Measurements from ENCODE around the gene NSF.
"Not testable (repeated sequence)": the region's sequence is repeated elsewhere in the genome, so short reads cannot be mapped to it uniquely, and the experiment has no call there.

NSF gene

GRCh38 chr17:46628753-46629436, 38.4 kb downstream of the NSF start:
- H3K36me3 ChIP-seq (ENCODE audit: control insufficient read depth in 4 of 4, insufficient read depth in 4 of 4, low read length in 3 of 4); CTCF ChIA-PET; H3K4me3 ChIP-seq (ENCODE audit: control insufficient read depth in 1 of 7, extremely low read depth in 1 of 7, insufficient read depth in 4 of 7, low read depth in 2 of 7, low read length in 6 of 7); H3K9me3 ChIP-seq (ENCODE audit: control extremely low read depth in 1 of 5, control insufficient read depth in 4 of 5, insufficient read depth in 2 of 5, low read depth in 1 of 5, low read length in 4 of 5); H3K4me1 ChIP-seq (ENCODE audit: control extremely low read depth in 1 of 4, control insufficient read depth in 4 of 4, insufficient read depth in 4 of 4, low read length in 3 of 4); POLR2A ChIA-PET; H3K27me3 ChIP-seq (replicated peaks in 2 of 5; ENCODE audit: control insufficient read depth in 4 of 5, insufficient read depth in 5 of 5, low read length in 4 of 5); H3K27ac ChIP-seq (ENCODE audit: insufficient read depth in 1 of 2, low read depth in 1 of 2, low read length in 2 of 2, poor library complexity in 1 of 2, severe bottlenecking in 2 of 2); DNase-seq: not testable (repeated sequence)
- no CpG with 5 or more reads among the region's 5 CpGs for WGBS (ENCODE audit: insufficient coverage)

GRCh38 chr17:46632146-46632545, 41.7 kb downstream of the NSF start:
- H3K27me3 ChIP-seq (replicated peaks in 2 of 5; ENCODE audit: control insufficient read depth in 4 of 5, insufficient read depth in 5 of 5, low read length in 4 of 5); POLR2A ChIA-PET; H3K27ac ChIP-seq (ENCODE audit: insufficient read depth in 1 of 2, low read depth in 1 of 2, low read length in 2 of 2, poor library complexity in 1 of 2, severe bottlenecking in 2 of 2); H3K36me3 ChIP-seq (ENCODE audit: control insufficient read depth in 4 of 4, insufficient read depth in 4 of 4, low read length in 3 of 4); CTCF ChIA-PET; H3K9me3 ChIP-seq (ENCODE audit: control extremely low read depth in 1 of 5, control insufficient read depth in 4 of 5, insufficient read depth in 2 of 5, low read depth in 1 of 5, low read length in 4 of 5); H3K4me3 ChIP-seq (ENCODE audit: control insufficient read depth in 1 of 7, extremely low read depth in 1 of 7, insufficient read depth in 4 of 7, low read depth in 2 of 7, low read length in 6 of 7); DNase-seq; H3K4me1 ChIP-seq (ENCODE audit: control extremely low read depth in 1 of 4, control insufficient read depth in 4 of 4, insufficient read depth in 4 of 4, low read length in 3 of 4): not testable (repeated sequence)
- no CpG with 5 or more reads among the region's 3 CpGs for WGBS (ENCODE audit: insufficient coverage)

GRCh38 chr17:46634844-46635243, 44.4 kb downstream of the NSF start:
- H3K4me1 ChIP-seq (ENCODE audit: control extremely low read depth in 1 of 4, control insufficient read depth in 4 of 4, insufficient read depth in 4 of 4, low read length in 3 of 4); POLR2A ChIA-PET: not testable (repeated sequence)

GRCh38 chr17:46641861-46642656, 51.6 kb downstream of the NSF start:
- H3K36me3 ChIP-seq (ENCODE audit: control insufficient read depth in 4 of 4, insufficient read depth in 4 of 4, low read length in 3 of 4); H3K4me1 ChIP-seq (ENCODE audit: control extremely low read depth in 1 of 4, control insufficient read depth in 4 of 4, insufficient read depth in 4 of 4, low read length in 3 of 4); DNase-seq; H3K27ac ChIP-seq (ENCODE audit: insufficient read depth in 1 of 2, low read depth in 1 of 2, low read length in 2 of 2, poor library complexity in 1 of 2, severe bottlenecking in 2 of 2); POLR2A ChIA-PET; H3K4me3 ChIP-seq (ENCODE audit: control insufficient read depth in 1 of 7, extremely low read depth in 1 of 7, insufficient read depth in 4 of 7, low read depth in 2 of 7, low read length in 6 of 7); CTCF ChIA-PET; H3K27me3 ChIP-seq (replicated peaks in 2 of 5; ENCODE audit: control insufficient read depth in 4 of 5, insufficient read depth in 5 of 5, low read length in 4 of 5); H3K9me3 ChIP-seq (ENCODE audit: control extremely low read depth in 1 of 5, control insufficient read depth in 4 of 5, insufficient read depth in 2 of 5, low read depth in 1 of 5, low read length in 4 of 5): not testable (repeated sequence)
- no CpG with 5 or more reads among the region's 2 CpGs for whole genome bisulfite sequencing (ENCODE audit: insufficient coverage)

More at GRCh38 chr17:46634844-46635243, 44.4 kb downstream of the NSF start:
- H3K4me3 ChIP-seq (ENCODE audit: control insufficient read depth in 1 of 7, extremely low read depth in 1 of 7, insufficient read depth in 4 of 7, low read depth in 2 of 7, low read length in 6 of 7); DNase-seq; H3K36me3 ChIP-seq (ENCODE audit: control insufficient read depth in 4 of 4, insufficient read depth in 4 of 4, low read length in 3 of 4); H3K9me3 ChIP-seq (ENCODE audit: control extremely low read depth in 1 of 5, control insufficient read depth in 4 of 5, insufficient read depth in 2 of 5, low read depth in 1 of 5, low read length in 4 of 5); CTCF ChIA-PET; H3K27ac ChIP-seq (ENCODE audit: insufficient read depth in 1 of 2, low read depth in 1 of 2, low read length in 2 of 2, poor library complexity in 1 of 2, severe bottlenecking in 2 of 2); H3K27me3 ChIP-seq (replicated peaks in 2 of 5; ENCODE audit: control insufficient read depth in 4 of 5, insufficient read depth in 5 of 5, low read length in 4 of 5): not testable (repeated sequence)

- no CpG with 5 or more reads among the region's 2 CpGs for WGBS (ENCODE audit: insufficient coverage)
- POLR2A ChIA-PET; DNase-seq; H3K9me3 ChIP-seq (ENCODE audit: control extremely low read depth in 1 of 5, control insufficient read depth in 4 of 5, insufficient read depth in 2 of 5, low read depth in 1 of 5, low read length in 4 of 5); CTCF ChIA-PET; H3K4me3 ChIP-seq (ENCODE audit: control insufficient read depth in 1 of 7, extremely low read depth in 1 of 7, insufficient read depth in 4 of 7, low read depth in 2 of 7, low read length in 6 of 7); H3K36me3 ChIP-seq (ENCODE audit: control insufficient read depth in 4 of 4, insufficient read depth in 4 of 4, low read length in 3 of 4); H3K4me1 ChIP-seq (ENCODE audit: control extremely low read depth in 1 of 4, control insufficient read depth in 4 of 4, insufficient read depth in 4 of 4, low read length in 3 of 4); H3K27ac ChIP-seq (ENCODE audit: insufficient read depth in 1 of 2, low read depth in 1 of 2, low read length in 2 of 2, poor library complexity in 1 of 2, severe bottlenecking in 2 of 2); H3K27me3 ChIP-seq (replicated peaks in 2 of 5; ENCODE audit: control insufficient read depth in 4 of 5, insufficient read depth in 5 of 5, low read length in 4 of 5): not testable (repeated sequence)
Measured at GRCh38 chr17:46647251-46647650, 56.8 kb downstream of the NSF start.

- H3K27me3 ChIP-seq (replicated peaks in 2 of 5; ENCODE audit: control insufficient read depth in 4 of 5, insufficient read depth in 5 of 5, low read length in 4 of 5); H3K4me3 ChIP-seq (ENCODE audit: control insufficient read depth in 1 of 7, extremely low read depth in 1 of 7, insufficient read depth in 4 of 7, low read depth in 2 of 7, low read length in 6 of 7); H3K27ac ChIP-seq (ENCODE audit: insufficient read depth in 1 of 2, low read depth in 1 of 2, low read length in 2 of 2, poor library complexity in 1 of 2, severe bottlenecking in 2 of 2); DNase-seq; H3K36me3 ChIP-seq (ENCODE audit: control insufficient read depth in 4 of 4, insufficient read depth in 4 of 4, low read length in 3 of 4); POLR2A ChIA-PET; H3K4me1 ChIP-seq (ENCODE audit: control extremely low read depth in 1 of 4, control insufficient read depth in 4 of 4, insufficient read depth in 4 of 4, low read length in 3 of 4); CTCF ChIA-PET; H3K9me3 ChIP-seq (ENCODE audit: control extremely low read depth in 1 of 5, control insufficient read depth in 4 of 5, insufficient read depth in 2 of 5, low read depth in 1 of 5, low read length in 4 of 5): not testable (repeated sequence)
- no CpG with 5 or more reads among the region's 2 CpGs for whole genome bisulfite sequencing (ENCODE audit: insufficient coverage)
Measured at GRCh38 chr17:46647688-46648278, 57.3 kb downstream of the NSF start.

- H3K9me3 ChIP-seq (ENCODE audit: control extremely low read depth in 1 of 5, control insufficient read depth in 4 of 5, insufficient read depth in 2 of 5, low read depth in 1 of 5, low read length in 4 of 5); H3K4me3 ChIP-seq (ENCODE audit: control insufficient read depth in 1 of 7, extremely low read depth in 1 of 7, insufficient read depth in 4 of 7, low read depth in 2 of 7, low read length in 6 of 7); H3K27ac ChIP-seq (ENCODE audit: insufficient read depth in 1 of 2, low read depth in 1 of 2, low read length in 2 of 2, poor library complexity in 1 of 2, severe bottlenecking in 2 of 2); CTCF ChIA-PET; H3K36me3 ChIP-seq (ENCODE audit: control insufficient read depth in 4 of 4, insufficient read depth in 4 of 4, low read length in 3 of 4); H3K4me1 ChIP-seq (ENCODE audit: control extremely low read depth in 1 of 4, control insufficient read depth in 4 of 4, insufficient read depth in 4 of 4, low read length in 3 of 4); POLR2A ChIA-PET; DNase-seq; H3K27me3 ChIP-seq (replicated peaks in 2 of 5; ENCODE audit: control insufficient read depth in 4 of 5, insufficient read depth in 5 of 5, low read length in 4 of 5): not testable (repeated sequence)
- WGBS (ENCODE audit: insufficient coverage): no CpG with 5 or more reads among the region's 7 CpGs
Measured at GRCh38 chr17:46649246-46649645, 58.8 kb downstream of the NSF start.

All from common myeloid progenitor, CD34-positive (primary cell).